Suprapubic skin (tissue), 4 donors: ENCODE results near the gene LDLRAD4.

Experiments
- POLR2A ChIP-seq, 2 donors: fragments of 450-650 bp; IDR thresholded peaks; one replicate each; pipeline ENCODE4 v1.6.1; 2017; ENCODE audit warnings: antibody characterized with exemption in 2 of 2, mild to moderate bottlenecking in 2 of 2, moderate library complexity in 2 of 2
- POLR2AphosphoS5 ChIP-seq, 3 donors: sonication (generic); formaldehyde crosslinking; IDR thresholded peaks; one replicate each; pipeline ENCODE4 v1.6.1; 2017; ENCODE audit warnings: antibody characterized with exemption in 3 of 3
- TF ChIP-seq, protein P1 (sequence below), 2 donors: fragments of 200-600 bp in 1 of 2; fragments of 450-650 bp in 1 of 2; sonication (generic) in 1 of 2; IDR thresholded peaks; one replicate each; pipeline ENCODE4 v1.5.1; 2016 to 2019; ENCODE audit warnings: antibody characterized with exemption in 2 of 2, mild to moderate bottlenecking in 1 of 2, moderate library complexity in 1 of 2

DNA sequence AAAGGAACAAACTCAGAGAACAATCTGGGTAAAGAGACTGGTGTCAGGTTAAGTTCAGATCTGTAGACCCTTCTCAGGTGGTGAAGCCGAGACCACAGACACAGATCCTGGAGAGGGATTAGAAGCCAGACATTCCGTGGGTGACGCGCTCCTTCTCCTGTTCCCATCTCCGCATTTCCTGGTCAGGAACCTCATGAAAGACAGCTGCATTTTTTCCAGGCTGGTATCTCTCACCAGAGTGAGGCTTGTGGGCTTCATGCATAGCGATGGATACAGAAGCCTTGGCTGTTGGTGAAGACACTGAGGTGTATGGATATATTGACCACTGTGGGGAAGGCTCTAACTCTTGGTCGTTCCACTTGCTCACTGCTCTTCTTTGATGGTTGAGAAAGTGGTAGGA is 355.2 kb downstream of the LDLRAD4 start:
- TF ChIP-seq POLR2A (IDR thresholded peaks at IDR 0.05) (no peak), POLR2AphosphoS5 (IDR thresholded peaks at IDR 0.05) (no peak)
- TF ChIP-seq, protein P1, sequence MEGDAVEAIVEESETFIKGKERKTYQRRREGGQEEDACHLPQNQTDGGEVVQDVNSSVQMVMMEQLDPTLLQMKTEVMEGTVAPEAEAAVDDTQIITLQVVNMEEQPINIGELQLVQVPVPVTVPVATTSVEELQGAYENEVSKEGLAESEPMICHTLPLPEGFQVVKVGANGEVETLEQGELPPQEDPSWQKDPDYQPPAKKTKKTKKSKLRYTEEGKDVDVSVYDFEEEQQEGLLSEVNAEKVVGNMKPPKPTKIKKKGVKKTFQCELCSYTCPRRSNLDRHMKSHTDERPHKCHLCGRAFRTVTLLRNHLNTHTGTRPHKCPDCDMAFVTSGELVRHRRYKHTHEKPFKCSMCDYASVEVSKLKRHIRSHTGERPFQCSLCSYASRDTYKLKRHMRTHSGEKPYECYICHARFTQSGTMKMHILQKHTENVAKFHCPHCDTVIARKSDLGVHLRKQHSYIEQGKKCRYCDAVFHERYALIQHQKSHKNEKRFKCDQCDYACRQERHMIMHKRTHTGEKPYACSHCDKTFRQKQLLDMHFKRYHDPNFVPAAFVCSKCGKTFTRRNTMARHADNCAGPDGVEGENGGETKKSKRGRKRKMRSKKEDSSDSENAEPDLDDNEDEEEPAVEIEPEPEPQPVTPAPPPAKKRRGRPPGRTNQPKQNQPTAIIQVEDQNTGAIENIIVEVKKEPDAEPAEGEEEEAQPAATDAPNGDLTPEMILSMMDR (IDR thresholded peaks at IDR 0.05): no peak
